H9 (cell line): Measurements from ENCODE around the gene GAGE12D. TPM values are rescaled to one million over a fixed set of nuclear protein-coding genes. Genes with fewer than 3 reads are reported as not detected.
"Not testable (repeated sequence)": the region's sequence is repeated elsewhere in the genome, so short reads cannot be mapped to it uniquely, and the experiment has no call there.

ENCODE experiments used
- DNase-seq: peaks from one replicate; pipeline ENCODE4 v3.0.0-alpha.2; 2017
- H2AFZ ChIP-seq: one replicate; pipeline ENCODE4 v1.6.1; 2013; ENCODE audit warnings: mild to moderate bottlenecking, low read length, control low read depth, moderate library complexity
- H2AK5ac ChIP-seq: 2 replicates; pipeline ENCODE4 v1.6.1; 2013; ENCODE audit warnings: low read length, control low read depth, mixed read lengths; ENCODE audit not compliant: insufficient read length
- H2BK120ac ChIP-seq: one replicate; pipeline ENCODE4 v1.6.1; 2013; ENCODE audit warnings: low read depth, mild to moderate bottlenecking, low read length, control low read depth, inconsistent platforms; ENCODE audit not compliant: poor library complexity, severe bottlenecking
- H2BK12ac ChIP-seq: 2 replicates; pipeline ENCODE4 v1.6.1; 2013; ENCODE audit warnings: low read length, control low read depth, mixed read lengths, low read depth; ENCODE audit not compliant: insufficient read length
- H2BK15ac ChIP-seq: 2 replicates; pipeline ENCODE4 v1.6.1; 2013; ENCODE audit warnings: low read depth, low read length, control low read depth
- H2BK20ac ChIP-seq: one replicate; pipeline ENCODE4 v1.6.1; 2013; ENCODE audit warnings: low read depth, mild to moderate bottlenecking, low read length, control low read depth, inconsistent platforms; ENCODE audit not compliant: poor library complexity, severe bottlenecking
- H2BK5ac ChIP-seq: 2 replicates; pipeline ENCODE4 v1.6.1; 2013; ENCODE audit warnings: low read length, control low read depth, mixed read lengths; ENCODE audit not compliant: insufficient read length
- H3K14ac ChIP-seq: 2 replicates; pipeline ENCODE4 v1.6.1; 2013; ENCODE audit warnings: low read length, control low read depth; ENCODE audit not compliant: insufficient read depth
- H3K18ac ChIP-seq: 2 replicates; pipeline ENCODE4 v1.6.1; 2013; ENCODE audit warnings: low read depth, mild to moderate bottlenecking, mixed read lengths, low read length, control low read depth; ENCODE audit not compliant: insufficient read length
- H3K23ac ChIP-seq: 2 replicates; pipeline ENCODE4 v1.6.1; 2013; ENCODE audit warnings: low read length, control low read depth, mixed read lengths, low read depth; ENCODE audit not compliant: insufficient read length
- H3K23me2 ChIP-seq: 2 replicates; pipeline ENCODE4 v1.6.1; 2013; ENCODE audit warnings: low read depth, mild to moderate bottlenecking, mixed read lengths, low read length, control low read depth; ENCODE audit not compliant: insufficient read length, poor library complexity, severe bottlenecking
- H3K27ac ChIP-seq: 2 replicates; pipeline ENCODE4 v1.5.1; 2013; ENCODE audit warnings: low read length, control low read depth, mixed read lengths, low read depth; ENCODE audit not compliant: insufficient read length
- H3K27me3 ChIP-seq: 2 replicates; pipeline ENCODE4 v1.6.1; 2013; ENCODE audit warnings: low read length, control low read depth, inconsistent platforms; ENCODE audit not compliant: insufficient read depth
- H3K4ac ChIP-seq: 2 replicates; pipeline ENCODE4 v1.6.1; 2013; ENCODE audit warnings: low read depth, mild to moderate bottlenecking, control low read depth, inconsistent platforms, low read length, moderate library complexity
- H3K4me1 ChIP-seq: 2 replicates; pipeline ENCODE4 v1.6.1; 2013; ENCODE audit warnings: low read length, control low read depth, inconsistent platforms; ENCODE audit not compliant: insufficient read depth
- H3K4me2 ChIP-seq: 2 replicates; pipeline ENCODE4 v1.6.1; 2013; ENCODE audit warnings: low read length, control low read depth, mixed read lengths; ENCODE audit not compliant: insufficient read length, insufficient read depth
- H3K56ac ChIP-seq: 2 replicates; pipeline ENCODE4 v1.6.1; 2013; ENCODE audit warnings: low read depth, mild to moderate bottlenecking, mixed read lengths, low read length, control low read depth; ENCODE audit not compliant: insufficient read length
- H3K79me1 ChIP-seq: 2 replicates; pipeline ENCODE4 v1.6.1; 2013; ENCODE audit warnings: low read depth, mild to moderate bottlenecking, moderate library complexity, low read length, control low read depth, inconsistent platforms; ENCODE audit not compliant: insufficient read depth, poor library complexity, severe bottlenecking
- H3K79me2 ChIP-seq: 2 replicates; pipeline ENCODE4 v1.6.1; 2013; ENCODE audit warnings: low read length, control low read depth, inconsistent platforms; ENCODE audit not compliant: insufficient read depth
- H3K9ac ChIP-seq: 2 replicates; pipeline ENCODE4 v1.6.1; 2013; ENCODE audit warnings: low read length, control low read depth, mixed read lengths; ENCODE audit not compliant: insufficient read length; ENCODE audit errors: extremely low read depth
- H3K9me3 ChIP-seq: one replicate; pipeline ENCODE4 v1.6.1; 2013; ENCODE audit warnings: low read depth, low read length, inconsistent platforms; ENCODE audit not compliant: control insufficient read depth
- H3T11ph ChIP-seq: one replicate; pipeline ENCODE4 v1.6.1; 2013; ENCODE audit warnings: mild to moderate bottlenecking, low read length, control low read depth, inconsistent platforms
- H4K20me1 ChIP-seq: one replicate; pipeline ENCODE4 v1.6.1; 2013; ENCODE audit not compliant: control insufficient read depth, insufficient read length, insufficient read depth
- H4K5ac ChIP-seq: 2 replicates; pipeline ENCODE4 v1.6.1; 2013; ENCODE audit warnings: low read depth, mild to moderate bottlenecking, mixed read lengths, low read length, control low read depth; ENCODE audit not compliant: insufficient read length
- H4K8ac ChIP-seq: replicated peaks from 2 replicates; pipeline ENCODE4 v1.6.1; 2013; ENCODE audit warnings: low read length, control low read depth, mixed read lengths, low read depth; ENCODE audit not compliant: insufficient read length
- H4K91ac ChIP-seq: 2 replicates; pipeline ENCODE4 v1.6.1; 2013; ENCODE audit warnings: low read depth, mild to moderate bottlenecking, moderate library complexity, mixed read lengths, low read length, control low read depth; ENCODE audit not compliant: insufficient read length
- H3K27ac Mint-ChIP-seq, 3 experiments: 2 replicates in 2 of 3; 3 replicates in 1 of 3; pipeline ENCODE4 v1.8.0; 2020 to 2021; ENCODE audit warnings: mixed read lengths in 3 of 3, mild to moderate bottlenecking in 1 of 3, moderate library complexity in 1 of 3
- H3K27me3 Mint-ChIP-seq: 2 replicates; pipeline ENCODE4 v1.8.0; 2021; ENCODE audit warnings: low read depth, mild to moderate bottlenecking, moderate library complexity, mixed read lengths
- H3K36me3 Mint-ChIP-seq, 3 experiments: 2 replicates in 2 of 3; 3 replicates in 1 of 3; pipeline ENCODE4 v1.8.0; 2020 to 2021; ENCODE audit warnings: low read depth in 3 of 3, mixed read lengths in 3 of 3; ENCODE audit not compliant: insufficient read depth in 1 of 3
- H3K4me1 Mint-ChIP-seq, 2 experiments: 2 replicates each; pipeline ENCODE4 v1.8.0; 2020; ENCODE audit warnings: mixed read lengths in 2 of 2
- H3K4me3 Mint-ChIP-seq, 2 experiments: 2 replicates in 1 of 2; 3 replicates in 1 of 2; pipeline ENCODE4 v1.8.0; 2020 to 2021; ENCODE audit warnings: mild to moderate bottlenecking in 2 of 2, mixed read lengths in 2 of 2, moderate library complexity in 1 of 2
- H3K9me3 Mint-ChIP-seq, 2 experiments: 2 replicates in 1 of 2; 3 replicates in 1 of 2; pipeline ENCODE4 v1.8.0; 2020; ENCODE audit warnings: mild to moderate bottlenecking in 2 of 2, mixed read lengths in 2 of 2, moderate library complexity in 1 of 2
- WGBS: extraction: QIAGEN DNeasy Blood & Tissue Kit; methylation state at CpG from one replicate; pipeline ENCODE4 v1.1.7; 2013; ENCODE audit warnings: missing lambda C conversion rate, low lambda C conversion rate, mixed read lengths; ENCODE audit not compliant: insufficient read length; ENCODE audit errors: extremely low coverage; 5-methylcytosine and 5-hydroxymethylcytosine counted together
- long read RNA-seq: library from polyadenylated mRNA; unstranded; transcript quantifications from one replicate; pipeline ENCODE4 v2.0.0, GENCODE V29; 2020
- total RNA-seq: library from RNA; stranded (reverse); gene quantifications from 2 replicates; pipeline ENCODE4 v1.2.1, GENCODE V29; 2021

The GAGE12D gene
- not detected in 2 replicates for total RNA-seq
- long read RNA-seq, result 0 reads

GRCh38 chrX:49541433-49541832 lies at the start of gene GAGE12D:
Gene GAGE12D, plus strand, starts transcription at chrX:49541733. Its CDS starts 1,155 bp downstream, at chrX:49542888.
- not testable (repeated sequence) for H2BK20ac ChIP-seq, H2BK120ac ChIP-seq, H3T11ph ChIP-seq, H3K4me3 Mint-ChIP-seq, H3K79me2 ChIP-seq, H2BK15ac ChIP-seq, H4K5ac ChIP-seq, H3K79me1 ChIP-seq, H4K20me1 ChIP-seq, H3K27me3 Mint-ChIP-seq, H4K8ac ChIP-seq, H3K27me3 ChIP-seq, H3K23ac ChIP-seq, H4K91ac ChIP-seq, H3K9me3 ChIP-seq, H3K4ac ChIP-seq, H3K56ac ChIP-seq, DNase-seq, H3K23me2 ChIP-seq, H3K27ac Mint-ChIP-seq, H2BK5ac ChIP-seq, H3K14ac ChIP-seq, H3K18ac ChIP-seq, H3K9ac ChIP-seq, H3K4me1 ChIP-seq, H3K27ac ChIP-seq, H2AFZ ChIP-seq, H2AK5ac ChIP-seq, H3K9me3 Mint-ChIP-seq, H3K4me1 Mint-ChIP-seq, H2BK12ac ChIP-seq, H3K36me3 Mint-ChIP-seq, H3K4me2 ChIP-seq
- no CpG with 5 or more reads among the region's 16 CpGs for WGBS

GRCh38 chrX:49531877-49532276 lies 9.7 kb upstream of the GAGE12D start, which contains the start of gene GAGE12C:
Gene GAGE12C, plus strand, starts transcription at chrX:49532177. Its CDS starts 1,155 bp downstream, at chrX:49533332.
- not testable (repeated sequence) for H4K20me1 ChIP-seq, H4K8ac ChIP-seq, DNase-seq, H3K4me3 Mint-ChIP-seq, H3K18ac ChIP-seq, H3K27ac Mint-ChIP-seq, H2AK5ac ChIP-seq, H3K4me1 Mint-ChIP-seq, H3T11ph ChIP-seq, H3K36me3 Mint-ChIP-seq, H3K14ac ChIP-seq, H3K27ac ChIP-seq, H2BK15ac ChIP-seq, H3K9me3 ChIP-seq, H3K9ac ChIP-seq, H3K79me2 ChIP-seq, H3K9me3 Mint-ChIP-seq, H3K27me3 Mint-ChIP-seq, H2AFZ ChIP-seq, H2BK120ac ChIP-seq, H3K23me2 ChIP-seq, H3K4ac ChIP-seq, H3K23ac ChIP-seq, H2BK12ac ChIP-seq, H2BK20ac ChIP-seq, H3K56ac ChIP-seq, H3K4me2 ChIP-seq, H4K5ac ChIP-seq, H3K4me1 ChIP-seq, H4K91ac ChIP-seq, H3K27me3 ChIP-seq, H3K79me1 ChIP-seq, H2BK5ac ChIP-seq
- no CpG with 5 or more reads among the region's 16 CpGs for WGBS
